Left forelimb (tissue), 1 donor: ENCODE data around the gene GSTT2.
"Not testable (repeated sequence)": the region's sequence is repeated elsewhere in the genome, so short reads cannot be mapped to it uniquely, and the experiment has no call there.

Experiments used
- DNase-seq: peaks from one replicate; pipeline ENCODE4 v3.0.0-alpha.2; 2018; ENCODE audit warnings: low spot score

GSTT2 gene

GRCh38 chr22:23979557-23980240 is at the start of gene GSTT2:
TSS of gene GSTT2 (plus strand) at chr22:23980134.
- not testable (repeated sequence) for DNase-seq

DNA sequence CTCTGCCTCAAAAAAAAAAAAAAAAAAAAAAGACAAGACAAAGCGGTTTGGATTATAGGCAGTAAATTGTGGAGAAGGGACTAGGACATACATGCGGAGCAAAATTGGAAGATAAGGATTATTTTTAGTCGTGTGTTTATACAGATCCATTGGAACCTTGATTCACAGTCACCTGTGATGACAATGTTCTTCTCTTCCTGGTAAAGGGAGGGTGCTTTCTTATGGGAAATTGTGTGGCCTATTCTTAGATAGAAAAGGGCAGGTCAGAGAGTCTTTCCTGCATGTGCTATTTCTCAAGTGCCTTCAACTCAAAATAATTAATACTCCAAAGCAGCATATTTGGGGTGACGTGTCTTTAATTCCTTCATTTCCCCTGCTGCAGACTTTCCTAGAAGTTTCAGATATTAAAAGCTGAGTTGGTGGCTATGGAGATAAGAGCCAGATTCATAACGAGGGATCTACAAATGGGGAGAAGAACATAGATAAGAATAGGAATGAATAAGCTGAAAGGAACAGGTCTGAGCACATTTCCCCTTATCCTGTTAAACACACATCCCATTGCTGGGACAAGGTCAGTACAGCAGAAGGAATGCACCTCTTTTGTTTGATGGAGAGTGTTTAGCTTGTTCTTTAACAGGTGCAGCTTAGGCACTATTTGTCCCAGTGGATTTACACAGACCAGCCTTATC is 41.5 kb upstream of the GSTT2 start:
- no peak for DNase-seq

DNA sequence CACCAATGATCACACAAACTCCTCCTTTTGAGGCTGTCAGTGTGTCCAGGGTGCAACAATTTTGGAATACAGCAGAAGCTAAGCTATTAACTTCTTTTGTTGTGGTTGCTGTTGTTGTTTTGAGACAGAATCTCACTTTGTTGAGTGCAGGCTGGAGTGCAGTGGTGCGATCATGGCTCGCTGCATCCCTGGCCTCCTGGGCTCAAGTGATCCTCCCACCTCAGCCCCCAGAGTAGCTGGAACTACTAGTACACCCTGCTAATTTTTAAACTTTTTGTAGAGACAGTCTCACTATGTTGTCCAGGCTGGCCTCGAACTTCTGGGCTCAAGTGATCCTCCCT is 40.9 kb upstream of the GSTT2 start:
- DNase-seq: no peak

GRCh38 chr22:23940166-23940565 is 39.8 kb upstream of the GSTT2 start:
- not testable (repeated sequence) for DNase-seq

GRCh38 chr22:23947391-23947790 is 32.5 kb upstream of the GSTT2 start:
- not testable (repeated sequence) for DNase-seq

GRCh38 chr22:23949764-23950163 is 30.2 kb upstream of the GSTT2 start:
- DNase-seq: not testable (repeated sequence)

DNA sequence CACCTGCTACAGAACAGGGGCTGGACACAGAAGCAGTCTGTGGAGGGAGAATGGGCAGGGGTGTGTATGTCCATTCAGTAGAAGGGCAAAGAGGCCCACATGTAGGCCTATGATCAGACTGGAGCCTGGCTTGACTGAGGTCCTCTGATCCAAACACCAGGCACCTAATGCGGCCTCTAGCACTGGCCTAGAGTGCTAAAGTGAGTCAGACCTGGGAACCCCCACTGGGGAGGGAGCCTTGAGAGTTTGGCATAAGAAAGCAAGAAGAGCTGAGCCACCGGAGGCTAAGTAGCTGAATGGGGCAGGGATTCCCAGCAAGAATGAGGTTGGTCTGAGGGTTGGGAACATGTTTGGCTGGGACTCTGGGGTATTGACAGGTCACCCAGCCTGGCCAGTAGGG is 28.6 kb upstream of the GSTT2 start:
- DNase-seq: not testable (repeated sequence)

DNA sequence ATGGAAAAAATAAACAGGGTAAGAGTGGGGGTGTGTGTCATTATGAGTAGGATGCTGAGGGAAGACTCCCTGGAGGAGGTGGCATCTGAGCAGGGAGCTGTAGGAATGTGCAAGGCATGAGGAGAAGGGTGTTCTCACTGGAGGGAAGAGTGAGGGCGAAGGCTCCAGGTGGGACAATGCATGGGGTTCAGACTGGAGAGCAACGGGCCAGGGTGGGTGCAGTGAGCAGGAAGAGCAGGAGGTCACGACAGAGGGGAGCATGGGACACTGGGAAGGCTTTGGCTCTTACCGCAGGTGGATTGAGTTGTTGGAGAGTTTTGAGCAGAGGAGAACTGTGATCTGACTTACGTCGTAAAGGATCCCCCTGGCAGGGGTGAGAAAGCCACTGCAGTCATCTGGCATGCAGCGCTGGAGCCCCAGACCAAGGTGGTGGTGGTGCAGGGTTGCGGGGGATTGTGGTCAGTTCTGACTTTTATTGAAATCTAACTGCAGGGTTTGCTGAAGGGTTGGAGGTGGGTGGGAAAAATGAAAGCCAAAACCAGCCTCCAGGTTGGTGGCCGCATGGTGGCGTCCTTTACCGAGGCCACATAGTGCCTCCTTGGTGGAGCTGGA is 27.0 kb upstream of the GSTT2 start:
- not testable (repeated sequence) for DNase-seq

DNA sequence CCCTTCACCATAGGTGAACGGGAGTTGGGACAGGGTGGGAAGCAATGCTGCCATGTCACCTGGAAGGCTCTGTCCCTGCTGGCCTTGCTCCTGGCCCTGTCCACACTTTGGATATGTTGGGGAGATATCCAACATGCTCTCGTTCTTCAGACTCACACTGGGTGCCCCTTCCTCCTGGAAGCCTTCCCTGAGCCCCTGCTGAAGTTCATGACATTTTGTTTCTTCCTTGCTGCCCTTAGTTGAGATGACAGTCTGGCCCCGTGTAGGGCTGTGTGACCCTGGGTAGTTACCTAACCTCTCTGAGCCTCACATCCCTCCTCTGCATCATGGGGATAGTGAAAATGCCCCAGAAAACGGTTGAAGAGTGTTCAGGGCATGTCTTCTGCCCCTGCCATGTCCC is 26.4 kb upstream of the GSTT2 start:
- DNase-seq: not testable (repeated sequence)

GRCh38 chr22:23954193-23954990 is 25.5 kb upstream of the GSTT2 start:
- DNase-seq: not testable (repeated sequence)

DNA sequence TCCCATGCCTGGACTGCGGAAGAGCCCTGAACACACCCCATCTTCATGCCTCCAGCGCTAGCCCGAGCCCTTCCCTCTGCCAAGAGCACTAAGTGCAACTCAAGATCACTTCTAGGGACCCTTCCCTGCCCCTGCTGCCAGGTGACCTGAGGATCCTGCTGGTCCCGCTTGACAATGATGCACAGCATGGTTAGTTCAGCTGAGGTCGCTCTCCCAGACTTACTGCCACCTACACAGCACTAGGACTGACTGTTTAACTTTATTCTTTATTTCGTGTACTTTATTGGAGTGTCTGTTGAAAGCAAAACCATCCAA is 25.0 kb upstream of the GSTT2 start:
- not testable (repeated sequence) for DNase-seq

- not testable (repeated sequence) for DNase-seq
Observed at GRCh38 chr22:23955886-23956285, 24.0 kb upstream of the GSTT2 start.

- DNase-seq: not testable (repeated sequence)
Observed at GRCh38 chr22:23956301-23956900, 23.5 kb upstream of the GSTT2 start.

- not testable (repeated sequence) for DNase-seq
Observed at GRCh38 chr22:23961084-23961771, 18.7 kb upstream of the GSTT2 start, which contains the start of gene GSTT2B. TSS of gene GSTT2B (minus strand) at chr22:23961195. CDS start at chr22:23961131, 64 bp downstream.

DNA sequence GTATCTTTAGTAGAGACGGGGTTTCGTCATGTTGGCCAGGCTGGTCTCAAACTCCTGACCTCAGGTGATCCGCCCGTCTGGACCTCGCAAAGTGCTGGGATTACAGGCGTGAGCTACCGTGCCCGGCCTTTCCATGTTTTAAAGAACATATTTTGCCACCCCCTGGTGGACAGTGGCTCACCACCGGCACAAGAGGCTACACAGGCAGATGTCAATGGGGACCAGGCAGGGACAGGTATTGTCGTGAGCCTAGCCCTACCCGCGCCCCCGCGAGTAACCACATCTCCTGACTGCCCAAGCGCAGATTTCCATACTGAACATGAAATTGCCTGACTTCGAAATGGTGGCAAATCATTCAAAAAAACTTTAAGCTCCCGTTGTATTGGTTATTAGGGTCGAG is 13.8 kb upstream of the GSTT2 start:
- not testable (repeated sequence) for DNase-seq

DNA sequence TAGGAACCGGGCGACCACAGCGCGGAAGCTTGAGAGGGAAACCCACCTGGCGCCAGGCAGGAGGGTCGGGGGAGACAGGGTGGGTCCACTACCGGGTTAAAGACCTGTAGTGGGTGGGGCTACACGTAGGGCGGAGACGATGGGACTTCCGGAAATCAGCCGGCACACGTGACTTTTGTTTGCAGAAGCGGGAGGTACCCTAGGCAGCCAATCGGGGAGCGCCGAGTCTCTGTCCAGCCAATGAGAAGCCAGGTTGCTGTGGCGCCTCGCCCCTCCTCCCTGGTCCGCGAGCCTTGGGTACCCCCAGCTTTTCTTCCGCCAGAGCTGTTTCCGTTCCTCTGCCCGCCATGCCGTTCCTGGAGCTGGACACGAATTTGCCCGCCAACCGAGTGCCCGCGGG is 13.4 kb upstream of the GSTT2 start, which contains the start of gene DDTL:
DDTL (plus strand) TSS at position 321 of the 400 bp plus-strand sequence; CDS start at position 348, 27 bp downstream.
- DNase-seq: not testable (repeated sequence)

- DNase-seq: no peak
Observed at GRCh38 chr22:23969071-23969470, 10.9 kb upstream of the GSTT2 start.

GRCh38 chr22:23970201-23970641 is 9.7 kb upstream of the GSTT2 start:
- DNase-seq: no peak

DNA sequence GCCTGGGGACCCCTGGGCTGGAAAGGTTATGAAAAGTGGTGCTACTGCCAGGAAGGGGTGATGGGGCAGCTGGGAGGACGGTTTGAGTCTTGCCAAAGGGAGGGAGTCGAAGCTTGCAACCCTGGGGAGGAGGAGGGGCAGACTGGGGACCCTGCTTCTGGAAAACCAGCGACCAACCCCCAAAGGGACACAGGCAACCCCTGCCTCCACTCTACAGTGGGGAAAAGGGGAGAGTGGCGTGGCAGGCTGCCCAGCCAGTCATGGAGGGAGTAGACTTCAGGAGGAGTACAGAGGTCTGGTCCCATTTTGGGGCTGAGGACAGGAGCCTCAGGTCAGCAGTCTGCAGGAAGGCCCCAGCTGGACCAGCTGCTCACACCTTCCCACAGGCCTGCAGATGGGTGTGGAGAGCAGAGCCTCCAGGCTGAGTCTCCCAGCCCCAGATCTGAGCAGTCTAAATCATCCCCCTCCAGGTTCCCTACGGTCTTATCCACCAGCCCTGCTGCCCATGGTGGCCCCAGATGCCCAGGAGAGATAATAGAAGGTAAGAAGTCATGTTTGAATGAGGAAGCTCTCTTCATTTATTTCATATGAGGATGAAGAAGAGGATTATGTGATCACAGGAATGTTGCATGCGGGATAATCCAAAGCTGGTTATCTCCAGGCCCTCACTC is 9.0 kb upstream of the GSTT2 start:
- DNase-seq: no peak

DNA sequence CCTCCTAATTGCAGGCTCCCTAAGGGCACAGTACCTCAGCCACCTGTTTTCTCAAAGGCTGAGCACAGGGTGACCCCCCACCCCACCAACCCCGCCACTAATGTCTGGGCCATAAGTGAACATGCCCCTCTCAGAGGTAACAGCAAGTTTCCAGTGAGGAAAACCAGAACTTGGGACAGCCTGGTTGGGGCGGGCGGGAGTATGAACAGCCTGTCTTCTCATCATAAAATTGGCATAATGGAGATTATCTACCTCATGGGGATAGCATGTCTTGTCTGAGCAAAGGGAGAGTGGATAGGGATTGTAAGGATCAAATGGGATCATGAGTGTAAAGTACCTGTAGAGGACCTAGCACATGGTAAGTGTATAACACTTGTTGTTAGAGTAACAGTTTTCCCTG is 8.0 kb upstream of the GSTT2 start:
- not testable (repeated sequence) for DNase-seq

DNA sequence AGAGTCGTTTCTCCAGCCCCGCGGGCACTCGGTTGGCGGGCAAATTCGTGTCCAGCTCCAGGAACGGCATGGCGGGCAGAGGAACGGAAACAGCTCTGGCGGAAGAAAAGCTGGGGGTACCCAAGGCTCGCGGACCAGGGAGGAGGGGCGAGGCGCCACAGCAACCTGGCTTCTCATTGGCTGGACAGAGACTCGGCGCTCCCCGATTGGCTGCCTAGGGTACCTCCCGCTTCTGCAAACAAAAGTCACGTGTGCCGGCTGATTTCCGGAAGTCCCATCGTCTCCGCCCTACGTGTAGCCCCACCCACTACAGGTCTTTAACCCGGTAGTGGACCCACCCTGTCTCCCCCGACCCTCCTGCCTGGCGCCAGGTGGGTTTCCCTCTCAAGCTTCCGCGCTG is 5.6 kb upstream of the GSTT2 start, which contains the start of gene DDT:
DDT (minus strand) TSS at position 97 of the 400 bp plus-strand sequence; CDS start at position 70, 27 bp downstream.
- not testable (repeated sequence) for DNase-seq
